ENCODE results near the gene GPX1. TPM values are rescaled to one million over a fixed set of nuclear protein-coding genes. Genes with fewer than 3 reads are reported as not detected.
A peak's percentile ranks its signal among the peaks of the same experiment; 100 is the strongest.
"Not testable (repeated sequence)": the region's sequence is repeated elsewhere in the genome, so short reads cannot be mapped to it uniquely, and the experiment has no call there.

The GPX1 gene
- total and polyA plus RNA-seq, 2 donors: 204 to 384 TPM

DNA sequence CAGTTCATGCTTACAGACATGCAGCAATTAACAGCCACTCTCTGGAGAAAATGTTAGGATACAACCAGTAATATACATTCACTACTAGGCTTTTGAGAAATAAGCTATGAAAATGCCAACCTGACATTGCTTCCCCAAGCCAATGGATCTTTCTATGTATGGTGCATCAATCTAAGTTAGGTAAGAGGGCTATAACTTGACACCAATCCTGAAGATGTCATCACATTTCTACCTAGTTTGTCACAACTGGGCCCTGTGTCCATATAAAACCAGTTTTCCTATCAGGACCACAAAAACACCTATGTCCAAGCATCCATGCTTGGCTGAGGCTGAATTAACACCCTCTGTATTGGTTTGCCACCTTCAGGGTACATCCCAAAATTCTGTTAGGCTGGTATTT lies 13.8 kb upstream of the GPX1 start:
- peaks cover 71 to 76% of the 10 kb centered on the region in 2 donors for H3K36me3 ChIP-seq (ENCODE audit: control insufficient read depth in 2 of 2, insufficient read depth in 2 of 2, low read length in 1 of 2)
- no peak for DNase-seq (ENCODE audit: low read depth in 6 of 9, low spot score in 9 of 9)
- H3K9me3 ChIP-seq (ENCODE audit: control insufficient read depth in 2 of 2, insufficient read depth in 1 of 2, low read length in 1 of 2): no peaks in the 10 kb centered on the region
- no peaks in the 10 kb centered on the region for H3K27me3 ChIP-seq (ENCODE audit: control insufficient read depth in 2 of 2, insufficient read depth in 1 of 2, low read length in 1 of 2)
- H3K4me3 ChIP-seq (ENCODE audit: low read length in 2 of 2): no peak overlapping the region
- H3K4me1 ChIP-seq (ENCODE audit: control insufficient read depth in 2 of 2, insufficient read depth in 2 of 2, low read length in 2 of 2): no peaks in the 10 kb centered on the region
- no peak overlapping the region for H3K27ac ChIP-seq (ENCODE audit: low read depth in 1 of 2, low read length in 1 of 2)

- DNase-seq (ENCODE audit: low read depth in 6 of 9, low spot score in 9 of 9): no peak
- Histone ChIP-seq H3K4me3 (ENCODE audit: low read length in 2 of 2) (no peak overlapping the region), H3K27me3 (ENCODE audit: control insufficient read depth in 2 of 2, insufficient read depth in 1 of 2, low read length in 1 of 2) (no peaks in the 10 kb centered on the region), H3K36me3 (ENCODE audit: control insufficient read depth in 2 of 2, insufficient read depth in 2 of 2, low read length in 1 of 2) (peaks cover 81 to 83% of the 10 kb centered on the region in 2 donors), H3K9me3 (ENCODE audit: control insufficient read depth in 2 of 2, insufficient read depth in 1 of 2, low read length in 1 of 2) (no peaks in the 10 kb centered on the region), H3K4me1 (ENCODE audit: control insufficient read depth in 2 of 2, insufficient read depth in 2 of 2, low read length in 2 of 2) (no peaks in the 10 kb centered on the region), H3K27ac (ENCODE audit: low read depth in 1 of 2, low read length in 1 of 2) (no peak overlapping the region)
- WGBS: 98% methylated on average over 6 of the region's 6 CpGs
Measured at GRCh38 chr3:49370585-49371290, 12.6 kb upstream of the GPX1 start.

- peak overlapping the region in 1 of 2 donors; percentile 15 for H3K27ac ChIP-seq (ENCODE audit: low read depth in 1 of 2, low read length in 1 of 2)
- no peaks in the 10 kb centered on the region for H3K9me3 ChIP-seq (ENCODE audit: control insufficient read depth in 2 of 2, insufficient read depth in 1 of 2, low read length in 1 of 2)
- peaks cover 69 to 71% of the 10 kb centered on the region in 2 donors for H3K36me3 ChIP-seq (ENCODE audit: control insufficient read depth in 2 of 2, insufficient read depth in 2 of 2, low read length in 1 of 2)
- WGBS: 67% methylated on average over 3 of the region's 3 CpGs
- peak in 1 of 9 donors; percentile 24 for DNase-seq (ENCODE audit: low read depth in 6 of 9, low spot score in 9 of 9)
- peaks cover 0 to 20% of the 10 kb centered on the region in 2 donors for H3K4me1 ChIP-seq (ENCODE audit: control insufficient read depth in 2 of 2, insufficient read depth in 2 of 2, low read length in 2 of 2)
- no peaks in the 10 kb centered on the region for H3K27me3 ChIP-seq (ENCODE audit: control insufficient read depth in 2 of 2, insufficient read depth in 1 of 2, low read length in 1 of 2)
- H3K4me3 ChIP-seq (ENCODE audit: low read length in 2 of 2): no peak overlapping the region
Measured at GRCh38 chr3:49362561-49362960, 4.4 kb upstream of the GPX1 start.

DNA sequence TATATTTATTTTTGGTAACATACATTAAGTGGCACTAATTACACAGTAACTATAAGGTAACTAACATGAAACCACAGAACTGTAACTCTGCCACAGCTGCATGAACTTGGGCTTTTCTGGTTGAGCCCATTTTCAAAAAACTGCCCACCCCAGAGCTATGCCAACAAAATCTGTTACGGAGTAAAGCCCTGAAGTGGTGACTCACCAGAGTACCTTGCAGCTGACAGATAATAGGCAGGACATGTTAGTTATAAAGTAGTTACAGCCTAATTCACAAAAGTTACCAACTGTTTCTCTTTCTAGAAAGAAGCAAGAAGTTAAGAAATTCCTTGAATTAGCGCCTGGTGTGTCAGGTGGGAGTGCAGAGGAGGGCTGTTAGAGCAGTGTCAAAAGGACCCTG lies 1.5 kb upstream of the GPX1 start:
- WGBS: 98% methylated on average over 2 of the region's 2 CpGs
- Histone ChIP-seq H3K9me3 (ENCODE audit: control insufficient read depth in 2 of 2, insufficient read depth in 1 of 2, low read length in 1 of 2) (no peaks in the 10 kb centered on the region), H3K4me1 (ENCODE audit: control insufficient read depth in 2 of 2, insufficient read depth in 2 of 2, low read length in 2 of 2) (peaks cover 0 to 36% of the 10 kb centered on the region in 2 donors), H3K36me3 (ENCODE audit: control insufficient read depth in 2 of 2, insufficient read depth in 2 of 2, low read length in 1 of 2) (peaks cover 61 to 65% of the 10 kb centered on the region in 2 donors), H3K27ac (ENCODE audit: low read depth in 1 of 2, low read length in 1 of 2) (peak overlapping the region in 1 of 2 donors; percentile 5), H3K4me3 (ENCODE audit: low read length in 2 of 2) (no peak overlapping the region), H3K27me3 (ENCODE audit: control insufficient read depth in 2 of 2, insufficient read depth in 1 of 2, low read length in 1 of 2) (no peaks in the 10 kb centered on the region)
- no peak for DNase-seq (ENCODE audit: low read depth in 6 of 9, low spot score in 9 of 9)

DNA sequence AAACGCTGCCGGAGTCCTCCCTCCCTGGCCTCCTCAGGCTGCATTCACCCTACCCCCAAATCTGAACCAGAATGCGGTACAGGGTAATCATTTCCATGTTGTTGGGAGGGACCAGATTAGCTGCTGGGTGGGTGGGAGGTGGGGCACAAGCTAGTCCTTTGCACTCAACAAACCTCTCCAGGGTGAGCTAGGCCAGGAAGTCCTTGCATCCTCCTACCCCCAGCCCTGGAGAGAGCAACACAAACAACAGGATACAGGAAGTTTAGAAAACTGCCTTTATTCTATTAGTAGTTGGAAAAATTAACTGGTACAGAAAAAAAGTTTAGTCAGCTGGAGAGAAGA lies 702 bp upstream of the GPX1 start:
- H3K27me3 ChIP-seq (ENCODE audit: control insufficient read depth in 2 of 2, insufficient read depth in 1 of 2, low read length in 1 of 2): no peaks in the 10 kb centered on the region
- H3K4me1 ChIP-seq (ENCODE audit: control insufficient read depth in 2 of 2, insufficient read depth in 2 of 2, low read length in 2 of 2): peaks cover 0 to 36% of the 10 kb centered on the region in 2 donors
- peak overlapping the region; percentile 91 to 94 for H3K27ac ChIP-seq (ENCODE audit: low read depth in 1 of 2, low read length in 1 of 2)
- WGBS: 69% methylated on average over 3 of the region's 3 CpGs
- peak overlapping the region; percentile 68 to 76 for H3K4me3 ChIP-seq (ENCODE audit: low read length in 2 of 2)
- H3K36me3 ChIP-seq (ENCODE audit: control insufficient read depth in 2 of 2, insufficient read depth in 2 of 2, low read length in 1 of 2): peaks cover 57 to 65% of the 10 kb centered on the region in 2 donors
- no peak for DNase-seq (ENCODE audit: low read depth in 6 of 9, low spot score in 9 of 9)
- no peaks in the 10 kb centered on the region for H3K9me3 ChIP-seq (ENCODE audit: control insufficient read depth in 2 of 2, insufficient read depth in 1 of 2, low read length in 1 of 2)

DNA sequence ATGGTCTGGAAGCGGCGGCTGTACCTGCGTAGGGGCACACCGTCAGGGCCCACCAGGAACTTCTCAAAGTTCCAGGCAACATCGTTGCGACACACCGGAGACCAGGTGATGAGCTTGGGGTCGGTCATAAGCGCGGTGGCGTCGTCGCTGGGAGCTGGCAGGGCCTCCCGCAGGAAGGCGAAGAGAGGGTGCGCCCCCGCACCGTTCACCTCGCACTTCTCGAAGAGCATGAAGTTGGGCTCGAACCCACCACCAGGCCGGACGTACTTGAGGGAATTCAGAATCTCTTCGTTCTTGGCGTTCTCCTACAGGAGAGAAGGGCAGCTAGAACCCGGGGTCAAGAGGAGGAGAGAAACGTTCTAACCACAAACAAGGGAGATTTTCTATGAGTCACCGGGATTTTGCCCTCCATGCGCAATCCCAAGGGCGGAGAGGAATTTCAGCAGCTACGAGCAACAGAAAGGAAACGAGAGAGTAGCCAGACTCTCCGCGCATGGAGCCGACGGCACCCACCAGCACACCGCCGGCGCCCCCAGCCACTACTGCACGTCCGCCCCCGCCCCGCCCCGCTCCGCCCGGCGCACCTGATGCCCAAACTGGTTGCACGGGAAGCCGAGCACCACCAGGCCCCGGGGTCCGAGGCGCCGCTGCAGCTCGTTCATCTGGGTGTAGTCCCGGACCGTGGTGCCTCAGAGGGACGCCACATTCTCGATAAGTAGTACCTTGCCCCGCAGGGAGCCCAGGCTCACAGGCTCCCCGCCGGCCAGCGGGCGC lies 523 bp downstream of the GPX1 start:
- H3K27ac ChIP-seq (ENCODE audit: low read depth in 1 of 2, low read length in 1 of 2): peak overlapping the region; percentile 91 to 94
- not testable (repeated sequence) for H3K9me3 ChIP-seq (ENCODE audit: control insufficient read depth in 2 of 2, insufficient read depth in 1 of 2, low read length in 1 of 2); H3K27me3 ChIP-seq (ENCODE audit: control insufficient read depth in 2 of 2, insufficient read depth in 1 of 2, low read length in 1 of 2)
- peaks cover 52 to 56% of the 10 kb centered on the region in 2 donors for H3K36me3 ChIP-seq (ENCODE audit: control insufficient read depth in 2 of 2, insufficient read depth in 2 of 2, low read length in 1 of 2)
- DNase-seq (ENCODE audit: low read depth in 6 of 9, low spot score in 9 of 9): peak in 4 of 9 donors; percentile 24 to 55 (median 32)
- peaks cover 0 to 35% of the 10 kb centered on the region in 2 donors for H3K4me1 ChIP-seq (ENCODE audit: control insufficient read depth in 2 of 2, insufficient read depth in 2 of 2, low read length in 2 of 2)
- WGBS: 4% methylated on average over 63 of the region's 63 CpGs
- H3K4me3 ChIP-seq (ENCODE audit: low read length in 2 of 2): peak overlapping the region; percentile 68 to 76

GRCh38 chr3:49357095-49357442 lies 1.1 kb downstream of the GPX1 start:
- DNase-seq (ENCODE audit: low read depth in 6 of 9, low spot score in 9 of 9): peak in 2 of 9 donors; percentile 22 to 50
- Histone ChIP-seq H3K27ac (ENCODE audit: low read depth in 1 of 2, low read length in 1 of 2) (peak overlapping the region in 1 of 2 donors; percentile 91), H3K4me3 (ENCODE audit: low read length in 2 of 2) (peak overlapping the region; percentile 68 to 76), H3K36me3 (ENCODE audit: control insufficient read depth in 2 of 2, insufficient read depth in 2 of 2, low read length in 1 of 2) (peaks cover 48 to 50% of the 10 kb centered on the region in 2 donors), H3K4me1 (ENCODE audit: control insufficient read depth in 2 of 2, insufficient read depth in 2 of 2, low read length in 2 of 2) (peaks cover 0 to 34% of the 10 kb centered on the region in 2 donors)
- H3K9me3 ChIP-seq (ENCODE audit: control insufficient read depth in 2 of 2, insufficient read depth in 1 of 2, low read length in 1 of 2); H3K27me3 ChIP-seq (ENCODE audit: control insufficient read depth in 2 of 2, insufficient read depth in 1 of 2, low read length in 1 of 2): not testable (repeated sequence)
- 28% methylated on average over 8 of the region's 10 CpGs for WGBS

GRCh38 chr3:49352890-49353421 lies 5.2 kb downstream of the GPX1 start:
- no peaks in the 10 kb centered on the region for H3K9me3 ChIP-seq (ENCODE audit: control insufficient read depth in 2 of 2, insufficient read depth in 1 of 2, low read length in 1 of 2)
- WGBS: 98% methylated on average over 5 of the region's 5 CpGs
- peaks cover 0 to 31% of the 10 kb centered on the region in 2 donors for H3K4me1 ChIP-seq (ENCODE audit: control insufficient read depth in 2 of 2, insufficient read depth in 2 of 2, low read length in 2 of 2)
- H3K36me3 ChIP-seq (ENCODE audit: control insufficient read depth in 2 of 2, insufficient read depth in 2 of 2, low read length in 1 of 2): peaks cover 10 to 16% of the 10 kb centered on the region in 2 donors
- DNase-seq (ENCODE audit: low read depth in 6 of 9, low spot score in 9 of 9): no peak
- H3K27ac ChIP-seq (ENCODE audit: low read depth in 1 of 2, low read length in 1 of 2): peak overlapping the region in 1 of 2 donors; percentile 53
- H3K27me3 ChIP-seq (ENCODE audit: control insufficient read depth in 2 of 2, insufficient read depth in 1 of 2, low read length in 1 of 2): no peaks in the 10 kb centered on the region
- H3K4me3 ChIP-seq (ENCODE audit: low read length in 2 of 2): no peak overlapping the region

GRCh38 chr3:49352281-49352680 lies 5.9 kb downstream of the GPX1 start:
- Histone ChIP-seq H3K9me3 (ENCODE audit: control insufficient read depth in 2 of 2, insufficient read depth in 1 of 2, low read length in 1 of 2) (no peaks in the 10 kb centered on the region), H3K4me3 (ENCODE audit: low read length in 2 of 2) (no peak overlapping the region), H3K4me1 (ENCODE audit: control insufficient read depth in 2 of 2, insufficient read depth in 2 of 2, low read length in 2 of 2) (peaks cover 0 to 26% of the 10 kb centered on the region in 2 donors), H3K36me3 (ENCODE audit: control insufficient read depth in 2 of 2, insufficient read depth in 2 of 2, low read length in 1 of 2) (peaks cover 10 to 16% of the 10 kb centered on the region in 2 donors), H3K27me3 (ENCODE audit: control insufficient read depth in 2 of 2, insufficient read depth in 1 of 2, low read length in 1 of 2) (no peaks in the 10 kb centered on the region), H3K27ac (ENCODE audit: low read depth in 1 of 2, low read length in 1 of 2) (peak overlapping the region in 1 of 2 donors; percentile 49)
- whole genome bisulfite sequencing: 93% methylated on average over 2 of the region's 2 CpGs
- DNase-seq (ENCODE audit: low read depth in 6 of 9, low spot score in 9 of 9): no peak
